ENCODE data around the gene BCKDHA. TPM values are rescaled to one million over a fixed set of nuclear protein-coding genes. Genes with fewer than 3 reads are reported as not detected.

The BCKDHA gene
- total RNA-seq, 1 experiment from 2014 or later = 17.7 TPM

DNA sequence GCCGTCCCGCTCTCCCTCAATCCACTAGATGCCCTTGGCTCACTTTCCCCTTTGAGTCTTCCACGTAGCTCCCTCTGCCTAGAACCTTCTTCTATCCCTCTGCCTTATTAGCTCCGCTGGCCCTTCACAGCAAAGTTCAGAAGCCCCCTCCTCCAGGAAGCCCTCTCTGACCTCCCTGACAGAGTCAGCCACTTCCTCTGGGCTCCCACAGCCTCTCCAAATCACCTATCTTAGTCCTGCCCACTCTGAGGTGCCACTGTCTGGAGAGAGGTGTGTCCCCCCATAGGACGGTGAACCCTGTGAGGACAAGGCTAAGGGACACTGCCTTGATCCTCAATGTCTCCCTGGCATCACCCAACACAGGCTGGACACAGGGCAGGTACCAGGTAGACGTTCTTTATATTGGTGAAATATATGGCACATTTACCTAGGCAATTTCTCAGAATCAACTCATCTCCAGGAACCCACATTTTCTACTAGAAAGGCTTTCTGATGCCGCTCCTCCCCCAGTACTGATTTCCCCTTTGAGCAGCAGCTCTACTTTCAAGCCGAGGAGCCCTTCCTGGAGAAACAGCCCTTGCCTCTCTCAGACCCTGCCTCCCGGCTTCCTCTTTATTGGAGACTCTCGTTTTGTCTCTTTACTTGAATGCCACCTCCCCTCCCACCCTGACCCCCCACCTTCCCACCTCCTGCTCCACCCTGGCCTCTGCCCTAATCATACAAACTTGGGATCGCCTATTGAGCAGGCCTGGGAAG, 40.5 kb upstream of the BCKDHA start:
- H3K79me2 ChIP-seq (ENCODE audit: insufficient read depth, low read length) = peaks cover 12% of the 10 kb centered on the region; the same call in 1 of the 2 replicates
- RAD21 ChIA-PET (ENCODE audit: low non-redundant PET in 1 of 2, low total read pairs in 2 of 2, uncharacterized antibody in 2 of 2, unreplicated experiment in 2 of 2) = no interaction called here
- H3K4me2 ChIP-seq (ENCODE audit: low read length) = no peak overlapping the region
- CTCF ChIA-PET = interaction anchor here (1.0 kb wide), 1 partner anchor 213 kb away, joined by 3 read pairs; no protein-coding TSS in a partner anchor
- H3K27ac ChIP-seq (ENCODE audit: low read depth, low read length) = no peak overlapping the region
- H3K27me3 ChIP-seq (ENCODE audit: insufficient read depth, low read length) = no peaks in the 10 kb centered on the region
- intact Hi-C loops (cut with micrococcal nuclease) = no loop called here
- no peak overlapping the region for H3K9ac ChIP-seq (ENCODE audit: low read length)
- H3K9me3 ChIP-seq (ENCODE audit: control insufficient read depth in 1 of 2, insufficient read depth in 1 of 2, low read depth in 1 of 2, low read length in 2 of 2) = no peaks in the 10 kb centered on the region
- no peaks in the 10 kb centered on the region for H3K36me3 ChIP-seq (ENCODE audit: control insufficient read depth in 1 of 2, insufficient read depth in 2 of 2, low read length in 2 of 2)
- no peaks in the 10 kb centered on the region for H4K20me1 ChIP-seq (ENCODE audit: insufficient read depth)
- H3K4me3 ChIP-seq (replicated peaks in 1 of 2; ENCODE audit: low read depth in 1 of 2, low read length in 2 of 2) = no peak overlapping the region
- BruUV-seq (replicated peaks) = no TSS peak
- no peaks in the 10 kb centered on the region for H3K9me2 ChIP-seq (ENCODE audit: insufficient read depth)
- POLR2A ChIA-PET = no interaction called here
- no peak for TF ChIP-seq FOSL1 (IDR thresholded peaks at IDR 0.05; ENCODE audit: low read depth)
- H3K4me1 ChIP-seq (ENCODE audit: control insufficient read depth in 1 of 2, insufficient read depth in 2 of 2, low read length in 2 of 2) = peaks cover 4 to 11% of the 10 kb centered on the region in 2 experiments; a peak in 3 of 4 replicates
- DNase-seq (ENCODE audit: low read depth, low spot score) (no peak), ATAC-seq (no peak)
- no peak overlapping the region for H2AFZ ChIP-seq (ENCODE audit: low read depth, low read length, poor library complexity, severe bottlenecking)

DNA sequence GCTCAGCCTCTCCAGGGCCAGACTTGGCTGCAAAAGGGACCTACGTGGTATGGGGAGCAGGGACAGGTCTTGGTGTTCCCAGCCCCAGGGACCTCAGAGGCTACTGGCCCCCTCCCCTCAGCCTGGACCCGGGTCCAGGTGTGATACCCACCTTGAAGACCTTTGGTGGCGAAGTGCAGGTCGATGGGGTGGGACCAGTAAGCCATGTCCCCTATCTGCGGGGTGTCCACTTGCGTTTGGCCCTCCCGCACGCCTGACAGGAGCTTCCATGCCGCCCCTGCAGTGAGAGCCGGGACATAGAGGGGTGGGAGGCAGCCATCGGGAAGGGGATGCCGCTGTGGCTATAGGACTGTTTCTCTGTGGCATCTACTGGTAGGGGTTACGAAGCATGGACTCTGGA, 39.9 kb upstream of the BCKDHA start:
- TF ChIP-seq RAD21 (IDR thresholded peaks at IDR 0.05; ENCODE audit: low read depth) (no peak), TCF7L2 (IDR thresholded peaks at IDR 0.05; ENCODE audit: borderline replicate concordance, extremely low read depth, insufficient read depth, insufficient read length) (no peak), SIN3A (IDR thresholded peaks at IDR 0.05; ENCODE audit: low read depth) (no peak), EZH2phosphoT487 (IDR thresholded peaks at IDR 0.05; ENCODE audit: borderline replicate concordance) (no peak), EZH2 (IDR thresholded peaks at IDR 0.05) (no peak), SP1 (IDR thresholded peaks at IDR 0.05; ENCODE audit: low read depth) (no peak), ELF1 (IDR thresholded peaks at IDR 0.05; ENCODE audit: borderline replicate concordance, low read depth) (no peak), SRF (IDR thresholded peaks at IDR 0.05; ENCODE audit: low read depth) (no peak), CBX3 (IDR thresholded peaks at IDR 0.05; ENCODE audit: low read depth) (no peak), EGR1 (IDR thresholded peaks at IDR 0.05; ENCODE audit: low read depth) (no peak)
- TF ChIP-seq, protein P1, sequence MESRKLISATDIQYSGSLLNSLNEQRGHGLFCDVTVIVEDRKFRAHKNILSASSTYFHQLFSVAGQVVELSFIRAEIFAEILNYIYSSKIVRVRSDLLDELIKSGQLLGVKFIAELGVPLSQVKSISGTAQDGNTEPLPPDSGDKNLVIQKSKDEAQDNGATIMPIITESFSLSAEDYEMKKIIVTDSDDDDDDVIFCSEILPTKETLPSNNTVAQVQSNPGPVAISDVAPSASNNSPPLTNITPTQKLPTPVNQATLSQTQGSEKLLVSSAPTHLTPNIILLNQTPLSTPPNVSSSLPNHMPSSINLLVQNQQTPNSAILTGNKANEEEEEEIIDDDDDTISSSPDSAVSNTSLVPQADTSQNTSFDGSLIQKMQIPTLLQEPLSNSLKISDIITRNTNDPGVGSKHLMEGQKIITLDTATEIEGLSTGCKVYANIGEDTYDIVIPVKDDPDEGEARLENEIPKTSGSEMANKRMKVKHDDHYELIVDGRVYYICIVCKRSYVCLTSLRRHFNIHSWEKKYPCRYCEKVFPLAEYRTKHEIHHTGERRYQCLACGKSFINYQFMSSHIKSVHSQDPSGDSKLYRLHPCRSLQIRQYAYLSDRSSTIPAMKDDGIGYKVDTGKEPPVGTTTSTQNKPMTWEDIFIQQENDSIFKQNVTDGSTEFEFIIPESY (IDR thresholded peaks at IDR 0.05; ENCODE audit: extremely low read depth, insufficient replicate concordance, low read length) = no peak
- TF ChIP-seq, protein P2, sequence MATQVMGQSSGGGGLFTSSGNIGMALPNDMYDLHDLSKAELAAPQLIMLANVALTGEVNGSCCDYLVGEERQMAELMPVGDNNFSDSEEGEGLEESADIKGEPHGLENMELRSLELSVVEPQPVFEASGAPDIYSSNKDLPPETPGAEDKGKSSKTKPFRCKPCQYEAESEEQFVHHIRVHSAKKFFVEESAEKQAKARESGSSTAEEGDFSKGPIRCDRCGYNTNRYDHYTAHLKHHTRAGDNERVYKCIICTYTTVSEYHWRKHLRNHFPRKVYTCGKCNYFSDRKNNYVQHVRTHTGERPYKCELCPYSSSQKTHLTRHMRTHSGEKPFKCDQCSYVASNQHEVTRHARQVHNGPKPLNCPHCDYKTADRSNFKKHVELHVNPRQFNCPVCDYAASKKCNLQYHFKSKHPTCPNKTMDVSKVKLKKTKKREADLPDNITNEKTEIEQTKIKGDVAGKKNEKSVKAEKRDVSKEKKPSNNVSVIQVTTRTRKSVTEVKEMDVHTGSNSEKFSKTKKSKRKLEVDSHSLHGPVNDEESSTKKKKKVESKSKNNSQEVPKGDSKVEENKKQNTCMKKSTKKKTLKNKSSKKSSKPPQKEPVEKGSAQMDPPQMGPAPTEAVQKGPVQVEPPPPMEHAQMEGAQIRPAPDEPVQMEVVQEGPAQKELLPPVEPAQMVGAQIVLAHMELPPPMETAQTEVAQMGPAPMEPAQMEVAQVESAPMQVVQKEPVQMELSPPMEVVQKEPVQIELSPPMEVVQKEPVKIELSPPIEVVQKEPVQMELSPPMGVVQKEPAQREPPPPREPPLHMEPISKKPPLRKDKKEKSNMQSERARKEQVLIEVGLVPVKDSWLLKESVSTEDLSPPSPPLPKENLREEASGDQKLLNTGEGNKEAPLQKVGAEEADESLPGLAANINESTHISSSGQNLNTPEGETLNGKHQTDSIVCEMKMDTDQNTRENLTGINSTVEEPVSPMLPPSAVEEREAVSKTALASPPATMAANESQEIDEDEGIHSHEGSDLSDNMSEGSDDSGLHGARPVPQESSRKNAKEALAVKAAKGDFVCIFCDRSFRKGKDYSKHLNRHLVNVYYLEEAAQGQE (IDR thresholded peaks at IDR 0.05; ENCODE audit: low read depth) = no peak
- TF ChIP-seq, protein P3, sequence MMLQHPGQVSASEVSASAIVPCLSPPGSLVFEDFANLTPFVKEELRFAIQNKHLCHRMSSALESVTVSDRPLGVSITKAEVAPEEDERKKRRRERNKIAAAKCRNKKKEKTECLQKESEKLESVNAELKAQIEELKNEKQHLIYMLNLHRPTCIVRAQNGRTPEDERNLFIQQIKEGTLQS (IDR thresholded peaks at IDR 0.05) = no peak
- intact Hi-C loops (cut with micrococcal nuclease) = no loop called here
- no peaks in the 10 kb centered on the region for H3K27me3 ChIP-seq (ENCODE audit: insufficient read depth, low read length)
- no peaks in the 10 kb centered on the region for H4K20me1 ChIP-seq (ENCODE audit: insufficient read depth)
- H3K4me1 ChIP-seq (ENCODE audit: control insufficient read depth in 1 of 2, insufficient read depth in 2 of 2, low read length in 2 of 2) = peaks cover 4 to 11% of the 10 kb centered on the region in 2 experiments; a peak in 3 of 4 replicates
- H3K79me2 ChIP-seq (ENCODE audit: insufficient read depth, low read length) = peaks cover 6% of the 10 kb centered on the region; the same call in 1 of the 2 replicates
- no peaks in the 10 kb centered on the region for H3K36me3 ChIP-seq (ENCODE audit: control insufficient read depth in 1 of 2, insufficient read depth in 2 of 2, low read length in 2 of 2)
- DNase-seq (ENCODE audit: low read depth, low spot score) (no peak), ATAC-seq (no peak)
- no peak overlapping the region for H3K4me2 ChIP-seq (ENCODE audit: low read length)
- H3K9ac ChIP-seq (ENCODE audit: low read length) = no peak overlapping the region
- ChIA-PET POLR2A (no interaction called here), RAD21 (ENCODE audit: low non-redundant PET in 1 of 2, low total read pairs in 2 of 2, uncharacterized antibody in 2 of 2, unreplicated experiment in 2 of 2) (no interaction called here), CTCF (interaction anchor here (1.0 kb wide), 1 partner anchor 213 kb away, joined by 3 read pairs; no protein-coding TSS in a partner anchor)
- no peak overlapping the region for H3K27ac ChIP-seq (ENCODE audit: low read depth, low read length)
- H3K9me2 ChIP-seq (ENCODE audit: insufficient read depth) = no peaks in the 10 kb centered on the region
- no TSS peak for BruUV-seq (replicated peaks)
- no peaks in the 10 kb centered on the region for H3K9me3 ChIP-seq (ENCODE audit: control insufficient read depth in 1 of 2, insufficient read depth in 1 of 2, low read depth in 1 of 2, low read length in 2 of 2)
- no peak overlapping the region for H2AFZ ChIP-seq (ENCODE audit: low read depth, low read length, poor library complexity, severe bottlenecking)
- no peak overlapping the region for H3K4me3 ChIP-seq (replicated peaks in 1 of 2; ENCODE audit: low read depth in 1 of 2, low read length in 2 of 2)

Measured in HCT116 (cell line).